HEK293 (cell line): Measurements from ENCODE around the gene SULT4A1.
A peak's percentile ranks its signal among the peaks of the same experiment; 100 is the strongest.

Experiments
- CTCF ChIA-PET: fragments of 350-600 bp; formaldehyde crosslinking; extraction: SDS; loops from one replicate; lab custom pipeline; 2021; ENCODE audit warnings: antibody characterized with exemption; lab: Yijun Ruan, JAX
- POLR2A ChIA-PET: fragments of 300-600 bp; formaldehyde crosslinking; extraction: SDS; loops from one replicate; lab custom pipeline; 2020; ENCODE audit warnings: antibody characterized with exemption, inconsistent platforms; lab: Yijun Ruan, JAX
- H3K27ac ChIP-seq: fragments of 200-500 bp; sonication (Bioruptor generic); 2 replicates; pipeline ENCODE4 v1.5.1; 2014; ENCODE audit warnings: low read depth, low read length, control low read depth, inconsistent platforms; ENCODE audit errors: extremely low read depth
- H3K36me3 ChIP-seq, 2 experiments: fragments of 200-500 bp in 1 of 2; sonication (Bioruptor generic) in 1 of 2; 1 replicate in 1 of 2; 2 replicates in 1 of 2; pipeline ENCODE4 v1.5.1; 2014 to 2017; ENCODE audit warnings: inconsistent platforms in 2 of 2, low read length in 2 of 2; ENCODE audit not compliant: control insufficient read depth in 2 of 2, insufficient read depth in 1 of 2
- H3K4me1 ChIP-seq: fragments of 200-500 bp; sonication (Bioruptor generic); 2 replicates; pipeline ENCODE4 v1.5.1; 2014; ENCODE audit warnings: mild to moderate bottlenecking, low read length, inconsistent platforms; ENCODE audit not compliant: control insufficient read depth, insufficient read depth
- H3K4me3 ChIP-seq: 2 replicates; pipeline ENCODE4 v1.5.1; 2011; ENCODE audit warnings: low read depth, mild to moderate bottlenecking, control low read depth, low read length, moderate library complexity
- H3K9me3 ChIP-seq: fragments of 200-500 bp; sonication (Bioruptor generic); 2 replicates; pipeline ENCODE4 v1.5.1; 2014; ENCODE audit warnings: low read depth, low read length, inconsistent platforms; ENCODE audit not compliant: control insufficient read depth, insufficient read depth
- ATF2 ChIP-seq: fragments of 450-650 bp; formaldehyde crosslinking; IDR thresholded peaks from 2 replicates; pipeline ENCODE4 v1.5.1; 2016; ENCODE audit warnings: missing biosample characterization, missing genetic modification characterization, low read depth
- EGR2 ChIP-seq: fragments of 450-650 bp; formaldehyde crosslinking; IDR thresholded peaks from 2 replicates; pipeline ENCODE4 v1.5.1; 2016; ENCODE audit warnings: low read depth, missing biosample characterization, missing genetic modification characterization
- GLIS2 ChIP-seq: fragments of 450-650 bp; formaldehyde crosslinking; IDR thresholded peaks from 2 replicates; pipeline ENCODE4 v1.5.1; 2016; ENCODE audit warnings: missing biosample characterization, missing genetic modification characterization
- KLF1 ChIP-seq: fragments of 450-650 bp; formaldehyde crosslinking; IDR thresholded peaks from 2 replicates; pipeline ENCODE4 v1.5.1; 2016; ENCODE audit warnings: missing biosample characterization, missing genetic modification characterization
- YY1 ChIP-seq: fragments of 450-650 bp; formaldehyde crosslinking; IDR thresholded peaks from 2 replicates; pipeline ENCODE4 v1.5.1; 2018; ENCODE audit warnings: missing biosample characterization, missing genetic modification characterization
- ZBTB8A ChIP-seq: fragments of 450-650 bp; formaldehyde crosslinking; IDR thresholded peaks from 2 replicates; pipeline ENCODE4 v1.5.1; 2016; ENCODE audit warnings: missing biosample characterization, missing genetic modification characterization
- ZFHX2 ChIP-seq: fragments of 450-650 bp; formaldehyde crosslinking; conservative IDR thresholded peaks from 2 replicates; pipeline ENCODE4 v1.5.1; 2016; ENCODE audit warnings: missing biosample characterization, missing genetic modification characterization
- ZNF132 ChIP-seq: fragments of 450-650 bp; formaldehyde crosslinking; IDR thresholded peaks from 2 replicates; pipeline ENCODE4 v1.5.1; 2017; ENCODE audit warnings: missing biosample characterization, missing genetic modification characterization, borderline replicate concordance
- ZNF148 ChIP-seq: fragments of 450-650 bp; formaldehyde crosslinking; IDR thresholded peaks from 2 replicates; pipeline ENCODE4 v1.5.0; 2017; ENCODE audit warnings: missing biosample characterization, missing genetic modification characterization, borderline replicate concordance
- ZNF239 ChIP-seq: fragments of 450-650 bp; formaldehyde crosslinking; IDR thresholded peaks from 2 replicates; pipeline ENCODE4 v1.5.1; 2016; ENCODE audit warnings: missing biosample characterization, missing genetic modification characterization
- ZNF335 ChIP-seq: fragments of 450-650 bp; formaldehyde crosslinking; conservative IDR thresholded peaks from 2 replicates; pipeline ENCODE4 v1.5.1; 2016; ENCODE audit warnings: missing biosample characterization, missing genetic modification characterization
- ZNF398 ChIP-seq: fragments of 450-650 bp; formaldehyde crosslinking; IDR thresholded peaks from 2 replicates; pipeline ENCODE4 v1.5.1; 2017; ENCODE audit warnings: missing biosample characterization, missing genetic modification characterization
- ZNF610 ChIP-seq: fragments of 450-650 bp; formaldehyde crosslinking; IDR thresholded peaks from 2 replicates; pipeline ENCODE4 v1.5.1; 2016; ENCODE audit warnings: missing biosample characterization, missing genetic modification characterization, borderline replicate concordance
- TF ChIP-seq, protein P1 (sequence below): fragments of 450-650 bp; IDR thresholded peaks from 2 replicates; pipeline ENCODE4 v1.5.1; 2018; ENCODE audit warnings: missing biosample characterization, missing genetic modification characterization
- TF ChIP-seq, protein P2 (sequence below): fragments of 450-650 bp; formaldehyde crosslinking; IDR thresholded peaks from 2 replicates; pipeline ENCODE4 v1.5.1; 2016; ENCODE audit warnings: missing biosample characterization, missing genetic modification characterization

SULT4A1 gene

GRCh38 chr22:43911351-43911750 lies 49.0 kb upstream of the SULT4A1 start:
- ChIA-PET POLR2A (no interaction called here), CTCF (no interaction called here)
- no peaks in the 10 kb centered on the region for H3K4me1 ChIP-seq
- no peaks in the 10 kb centered on the region for H3K9me3 ChIP-seq
- H3K4me3 ChIP-seq: no peak overlapping the region
- no peaks in the 10 kb centered on the region for H3K36me3 ChIP-seq
- no peak overlapping the region for H3K27ac ChIP-seq
- TF ChIP-seq EGR2 (tag by site-specific recombination) (peak; percentile 41; the same call in 1 of the 2 replicates), ZNF132 (no peak)

- H3K36me3 ChIP-seq: no peaks in the 10 kb centered on the region
- ChIA-PET CTCF (interaction anchor here (0.6 to 1.0 kb wide), 2 partner anchors 14 to 25 kb away, joined by 3 read pairs; no protein-coding TSS in a partner anchor), POLR2A (no interaction called here)
- TF ChIP-seq ZBTB8A (tag by site-specific recombination): no peak
- TF ChIP-seq ZNF398 (tag by site-specific recombination): peak; percentile 19; the same call in 1 of the 2 replicates
- 0 out of 2 replicates have a peak, but pooled peaks have one; percentile 55 for TF ChIP-seq EGR2 (tag by site-specific recombination)
- TF ChIP-seq ATF2 (tag by site-specific recombination): 0 out of 2 replicates have a peak, but pooled peaks have one; percentile 15
- TF ChIP-seq, protein P1, sequence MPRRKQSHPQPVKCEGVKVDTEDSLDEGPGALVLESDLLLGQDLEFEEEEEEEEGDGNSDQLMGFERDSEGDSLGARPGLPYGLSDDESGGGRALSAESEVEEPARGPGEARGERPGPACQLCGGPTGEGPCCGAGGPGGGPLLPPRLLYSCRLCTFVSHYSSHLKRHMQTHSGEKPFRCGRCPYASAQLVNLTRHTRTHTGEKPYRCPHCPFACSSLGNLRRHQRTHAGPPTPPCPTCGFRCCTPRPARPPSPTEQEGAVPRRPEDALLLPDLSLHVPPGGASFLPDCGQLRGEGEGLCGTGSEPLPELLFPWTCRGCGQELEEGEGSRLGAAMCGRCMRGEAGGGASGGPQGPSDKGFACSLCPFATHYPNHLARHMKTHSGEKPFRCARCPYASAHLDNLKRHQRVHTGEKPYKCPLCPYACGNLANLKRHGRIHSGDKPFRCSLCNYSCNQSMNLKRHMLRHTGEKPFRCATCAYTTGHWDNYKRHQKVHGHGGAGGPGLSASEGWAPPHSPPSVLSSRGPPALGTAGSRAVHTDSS (tag by site-specific recombination): no peak
- 0 out of 2 replicates have a peak, but pooled peaks have one; percentile 41 for TF ChIP-seq KLF1 (tag by site-specific recombination)
- TF ChIP-seq GLIS2: 0 out of 2 replicates have a peak, but pooled peaks have one; percentile 22
- TF ChIP-seq ZFHX2: peak; percentile 37
- no peaks in the 10 kb centered on the region for H3K4me1 ChIP-seq
- H3K4me3 ChIP-seq: no peak overlapping the region
- no peaks in the 10 kb centered on the region for H3K9me3 ChIP-seq
- no peak overlapping the region for H3K27ac ChIP-seq
These were observed 47.9 kb upstream of the SULT4A1 start for GRCh38 chr22:43910178-43910695.

DNA sequence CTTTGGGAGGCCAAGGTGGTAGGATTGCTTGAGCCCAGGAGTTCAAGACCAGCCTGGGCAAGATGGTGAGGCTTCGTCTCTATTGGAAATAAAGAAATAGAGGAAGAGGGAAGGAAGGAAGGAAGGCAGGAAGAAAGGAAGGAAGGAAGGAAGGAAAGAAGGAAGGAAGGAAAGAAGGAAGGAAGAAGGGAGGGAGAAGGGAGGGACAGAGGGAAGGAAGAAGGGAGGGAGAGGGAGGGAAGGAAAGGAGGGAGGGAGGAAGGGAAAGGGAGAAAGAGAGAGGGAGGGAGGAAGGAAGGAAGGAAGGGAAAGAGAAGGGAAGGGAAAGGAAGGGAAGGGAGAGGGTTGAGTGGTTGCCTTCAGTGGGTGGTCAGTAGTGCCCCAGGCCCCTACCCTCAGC lies 47.4 kb upstream of the SULT4A1 start:
- H3K36me3 ChIP-seq: no peaks in the 10 kb centered on the region
- no peaks in the 10 kb centered on the region for H3K9me3 ChIP-seq
- no peak overlapping the region for H3K4me3 ChIP-seq
- ChIA-PET CTCF (no interaction called here), POLR2A (no interaction called here)
- no peak overlapping the region for H3K27ac ChIP-seq
- no peaks in the 10 kb centered on the region for H3K4me1 ChIP-seq
- TF ChIP-seq YY1 (tag by site-specific recombination) (no peak), GLIS2 (no peak), ZNF335 (tag by site-specific recombination) (no peak), EGR2 (tag by site-specific recombination) (peak; percentile 24; the same call in 1 of the 2 replicates), ZNF148 (tag by site-specific recombination) (no peak), ZFHX2 (peak; percentile 46; the same call in 1 of the 2 replicates), ZNF239 (tag by site-specific recombination) (no peak), ZNF610 (no peak)
- TF ChIP-seq, protein P2, sequence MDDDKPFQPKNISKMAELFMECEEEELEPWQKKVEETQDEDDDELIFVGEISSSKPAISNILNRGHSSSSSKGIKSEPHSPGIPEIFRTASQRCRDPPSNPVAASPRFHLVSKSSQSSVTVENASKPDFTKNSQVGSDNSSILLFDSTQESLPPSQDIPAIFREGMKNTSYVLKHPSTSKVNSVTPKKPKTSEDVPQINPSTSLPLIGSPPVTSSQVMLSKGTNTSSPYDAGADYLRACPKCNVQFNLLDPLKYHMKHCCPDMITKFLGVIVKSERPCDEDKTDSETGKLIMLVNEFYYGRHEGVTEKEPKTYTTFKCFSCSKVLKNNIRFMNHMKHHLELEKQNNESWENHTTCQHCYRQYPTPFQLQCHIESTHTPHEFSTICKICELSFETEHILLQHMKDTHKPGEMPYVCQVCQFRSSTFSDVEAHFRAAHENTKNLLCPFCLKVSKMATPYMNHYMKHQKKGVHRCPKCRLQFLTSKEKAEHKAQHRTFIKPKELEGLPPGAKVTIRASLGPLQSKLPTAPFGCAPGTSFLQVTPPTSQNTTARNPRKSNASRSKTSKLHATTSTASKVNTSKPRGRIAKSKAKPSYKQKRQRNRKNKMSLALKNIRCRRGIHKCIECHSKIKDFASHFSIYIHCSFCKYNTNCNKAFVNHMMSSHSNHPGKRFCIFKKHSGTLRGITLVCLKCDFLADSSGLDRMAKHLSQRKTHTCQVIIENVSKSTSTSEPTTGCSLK: no peak
